Measurements from ENCODE around the gene RTP2. TPM values are rescaled to one million over a fixed set of nuclear protein-coding genes. Genes with fewer than 3 reads are reported as not detected.

Gene RTP2
- total and polyA plus RNA-seq, 2 of the 4 experiments (the other 2 are of a cell fraction): not detected

GRCh38 chr3:187661267-187661666 is 41.1 kb downstream of the RTP2 start:
- Histone ChIP-seq H2AK5ac (ENCODE audit: low read depth, low read length) (no peak overlapping the region), H4K91ac (ENCODE audit: insufficient read depth, low read depth, low read length) (no peak overlapping the region), H4K8ac (ENCODE audit: low read depth in 2 of 2, low read length in 2 of 2) (no peak overlapping the region), H3K79me1 (ENCODE audit: low read depth in 1 of 2, low read length in 2 of 2) (no peaks in the 10 kb centered on the region), H3K4me3 (ENCODE audit: insufficient read depth, low read depth, low read length) (no peak overlapping the region), H2BK120ac (ENCODE audit: low read depth, low read length) (no peak overlapping the region), H3K18ac (ENCODE audit: low read depth, low read length) (no peak overlapping the region), H2BK20ac (ENCODE audit: low read depth, low read length) (no peak overlapping the region), H2AFZ (replicated peaks; ENCODE audit: low read length, poor library complexity) (no peak overlapping the region), H3K4me1 (ENCODE audit: control insufficient read depth, insufficient read depth, low read length) (no peaks in the 10 kb centered on the region), H3K9ac (ENCODE audit: low read depth, low read length) (no peak overlapping the region), H3K14ac (replicated peaks; ENCODE audit: low read depth, low read length) (no peak overlapping the region), H2AK9ac (replicated peaks; ENCODE audit: low read depth, low read length, poor library complexity) (no peak overlapping the region), H3K4me2 (ENCODE audit: low read depth, low read length) (no peak overlapping the region), H2BK15ac (ENCODE audit: low read depth, low read length) (no peak overlapping the region), H4K20me1 (ENCODE audit: insufficient read depth, low read length) (no peaks in the 10 kb centered on the region), H4K5ac (ENCODE audit: low read depth, low read length) (no peak overlapping the region), H3K4ac (ENCODE audit: low read depth, low read length) (no peak overlapping the region), H2BK5ac (ENCODE audit: low read depth, low read length, poor library complexity, severe bottlenecking) (no peak overlapping the region), H3K23ac (ENCODE audit: low read depth, low read length) (no peak overlapping the region), H3K27me3 (ENCODE audit: control insufficient read depth, insufficient read depth, low read length) (0 out of 2 replicates have a peak, but pooled peaks cover 1% of the 10 kb centered on the region), H3K9me1 (ENCODE audit: insufficient read depth, low read length) (no peaks in the 10 kb centered on the region), H3K27ac (ENCODE audit: insufficient read depth, low read length) (no peak overlapping the region), H3K36me3 (ENCODE audit: control insufficient read depth, insufficient read depth, low read length) (no peaks in the 10 kb centered on the region), H3K56ac (ENCODE audit: extremely low read depth, insufficient read depth, low read length) (no peak overlapping the region), H3K9me3 (ENCODE audit: control insufficient read depth, insufficient read depth, low read length) (no peaks in the 10 kb centered on the region)
- intact Hi-C loops (cut with micrococcal nuclease) (no loop called here), dilution Hi-C loops (cut with HindIII; ENCODE audit: low sequenced_read_pairs, unreplicated experiment) (no loop called here), in situ Hi-C loops (cut with MboI; ENCODE audit: low sequenced_read_pairs) (no loop called here)
- POLR2A ChIA-PET (ENCODE audit: unreplicated experiment): no interaction called here
- TF ChIP-seq, protein P1, sequence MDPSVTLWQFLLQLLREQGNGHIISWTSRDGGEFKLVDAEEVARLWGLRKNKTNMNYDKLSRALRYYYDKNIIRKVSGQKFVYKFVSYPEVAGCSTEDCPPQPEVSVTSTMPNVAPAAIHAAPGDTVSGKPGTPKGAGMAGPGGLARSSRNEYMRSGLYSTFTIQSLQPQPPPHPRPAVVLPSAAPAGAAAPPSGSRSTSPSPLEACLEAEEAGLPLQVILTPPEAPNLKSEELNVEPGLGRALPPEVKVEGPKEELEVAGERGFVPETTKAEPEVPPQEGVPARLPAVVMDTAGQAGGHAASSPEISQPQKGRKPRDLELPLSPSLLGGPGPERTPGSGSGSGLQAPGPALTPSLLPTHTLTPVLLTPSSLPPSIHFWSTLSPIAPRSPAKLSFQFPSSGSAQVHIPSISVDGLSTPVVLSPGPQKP (IDR thresholded peaks at IDR 0.05; ENCODE audit: borderline replicate concordance, low read depth, low read length): no peak
- no peak for TF ChIP-seq MAFK (IDR thresholded peaks at IDR 0.05; ENCODE audit: low read depth, low read length)
- no peak for TF ChIP-seq RFX5 (IDR thresholded peaks at IDR 0.05; ENCODE audit: low read depth, low read length)
- TF ChIP-seq, protein P2, sequence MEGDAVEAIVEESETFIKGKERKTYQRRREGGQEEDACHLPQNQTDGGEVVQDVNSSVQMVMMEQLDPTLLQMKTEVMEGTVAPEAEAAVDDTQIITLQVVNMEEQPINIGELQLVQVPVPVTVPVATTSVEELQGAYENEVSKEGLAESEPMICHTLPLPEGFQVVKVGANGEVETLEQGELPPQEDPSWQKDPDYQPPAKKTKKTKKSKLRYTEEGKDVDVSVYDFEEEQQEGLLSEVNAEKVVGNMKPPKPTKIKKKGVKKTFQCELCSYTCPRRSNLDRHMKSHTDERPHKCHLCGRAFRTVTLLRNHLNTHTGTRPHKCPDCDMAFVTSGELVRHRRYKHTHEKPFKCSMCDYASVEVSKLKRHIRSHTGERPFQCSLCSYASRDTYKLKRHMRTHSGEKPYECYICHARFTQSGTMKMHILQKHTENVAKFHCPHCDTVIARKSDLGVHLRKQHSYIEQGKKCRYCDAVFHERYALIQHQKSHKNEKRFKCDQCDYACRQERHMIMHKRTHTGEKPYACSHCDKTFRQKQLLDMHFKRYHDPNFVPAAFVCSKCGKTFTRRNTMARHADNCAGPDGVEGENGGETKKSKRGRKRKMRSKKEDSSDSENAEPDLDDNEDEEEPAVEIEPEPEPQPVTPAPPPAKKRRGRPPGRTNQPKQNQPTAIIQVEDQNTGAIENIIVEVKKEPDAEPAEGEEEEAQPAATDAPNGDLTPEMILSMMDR (conservative IDR thresholded peaks at IDR 0.05; ENCODE audit: low read depth, low read length): no peak
- TF ChIP-seq MAZ (IDR thresholded peaks at IDR 0.05; ENCODE audit: borderline replicate concordance, low read depth, low read length): no peak
- no peak for TF ChIP-seq BHLHE40 (IDR thresholded peaks at IDR 0.05; ENCODE audit: low read depth, low read length)
- TF ChIP-seq NFE2L2 (IDR thresholded peaks at IDR 0.05; ENCODE audit: low read depth, low read length): no peak
- no peak for TF ChIP-seq USF2 (IDR thresholded peaks at IDR 0.05; ENCODE audit: low read depth, low read length)
- no peak for TF ChIP-seq FOS (IDR thresholded peaks at IDR 0.05; ENCODE audit: low read depth, low read length)
- no peak for TF ChIP-seq RAD21 (IDR thresholded peaks at IDR 0.05; ENCODE audit: low read length)
- TF ChIP-seq SMC3 (IDR thresholded peaks at IDR 0.05; ENCODE audit: low read depth, low read length): no peak
- TF ChIP-seq POLR2A (IDR thresholded peaks at IDR 0.05; ENCODE audit: low read depth, low read length): no peak
- no peak for TF ChIP-seq CHD1 (IDR thresholded peaks at IDR 0.05; ENCODE audit: low read depth, low read length)
- TF ChIP-seq RCOR1 (IDR thresholded peaks at IDR 0.05; ENCODE audit: insufficient replicate concordance, low read length): no peak
- TF ChIP-seq CEBPB (IDR thresholded peaks at IDR 0.05; ENCODE audit: low read depth, low read length): no peak
- TF ChIP-seq MXI1 (IDR thresholded peaks at IDR 0.05; ENCODE audit: borderline replicate concordance, low read depth, low read length): no peak
- no peak for DNase-seq
- ATAC-seq (ENCODE audit: low read depth): no peak
- CTCF ChIA-PET: no interaction called here
- BruUV-seq (replicated peaks): no TSS peak
